ENCODE measurements around the gene LRRTM4. TPM values are rescaled to one million over a fixed set of nuclear protein-coding genes. Genes with fewer than 3 reads are reported as not detected.

Gene LRRTM4
- total RNA-seq, 1 donor from 2014 or later: 4.6 TPM

DNA sequence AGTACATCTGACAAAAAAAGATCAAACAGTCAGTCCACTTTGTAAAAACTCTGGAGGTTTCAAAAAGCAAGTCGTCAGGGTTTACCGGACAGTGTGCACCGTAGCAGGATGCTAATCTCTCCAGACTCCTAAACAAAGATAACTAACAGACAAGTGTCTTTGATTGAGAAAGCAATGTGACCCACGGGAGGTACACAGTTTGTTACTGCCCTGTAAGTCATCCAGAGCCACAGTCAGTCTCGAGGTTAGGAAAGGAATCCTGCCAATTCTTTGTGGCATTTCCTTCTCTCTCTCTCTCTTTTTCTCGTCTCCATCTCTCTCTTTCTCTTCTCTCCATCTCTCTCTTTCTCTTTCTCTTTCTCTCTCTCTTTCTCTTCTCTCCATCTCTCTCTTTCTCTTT is 42.8 kb downstream of the LRRTM4 start:
- no peak for DNase-seq (ENCODE audit: low spot score)

DNA sequence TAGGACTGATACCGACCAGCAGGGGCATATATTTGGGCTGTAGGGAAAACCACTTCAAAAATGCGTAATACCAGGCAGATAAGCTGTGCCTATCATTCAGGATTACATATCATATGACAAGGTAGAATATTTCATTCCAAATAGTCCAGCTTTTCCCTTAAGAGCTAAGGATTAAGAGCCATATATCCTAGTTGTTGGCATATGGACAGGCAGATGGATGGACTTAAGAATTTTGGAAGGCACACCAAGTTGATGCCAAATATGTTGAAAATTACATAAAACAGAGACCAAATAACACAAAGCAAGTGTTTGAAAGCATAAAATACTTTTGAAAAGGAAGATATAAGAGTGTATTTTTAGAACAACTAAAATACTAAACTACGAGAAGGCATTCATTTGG is 52.1 kb downstream of the LRRTM4 start:
- DNase-seq (ENCODE audit: low spot score): peak; percentile 65

DNA sequence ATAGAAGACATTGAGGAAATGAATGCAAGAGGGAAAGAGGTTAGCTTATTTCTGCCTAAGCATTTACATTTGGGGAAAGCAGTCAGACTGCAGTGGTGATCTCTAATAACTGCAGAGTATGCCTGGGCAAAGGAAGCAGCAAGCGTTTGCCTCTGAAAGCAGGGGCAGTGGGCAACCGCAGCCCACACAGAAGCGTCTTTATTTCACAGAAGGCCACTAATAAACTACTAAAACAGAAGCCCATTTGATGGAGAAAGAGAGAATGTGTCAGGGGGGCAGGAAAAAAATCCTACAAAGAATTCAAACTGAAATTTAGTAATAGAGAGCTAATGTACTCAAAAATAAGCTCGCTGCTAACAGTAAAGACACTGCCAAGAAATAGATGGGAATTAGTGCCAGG is 53.1 kb downstream of the LRRTM4 start:
- no peak for DNase-seq (ENCODE audit: low spot score)

DNA sequence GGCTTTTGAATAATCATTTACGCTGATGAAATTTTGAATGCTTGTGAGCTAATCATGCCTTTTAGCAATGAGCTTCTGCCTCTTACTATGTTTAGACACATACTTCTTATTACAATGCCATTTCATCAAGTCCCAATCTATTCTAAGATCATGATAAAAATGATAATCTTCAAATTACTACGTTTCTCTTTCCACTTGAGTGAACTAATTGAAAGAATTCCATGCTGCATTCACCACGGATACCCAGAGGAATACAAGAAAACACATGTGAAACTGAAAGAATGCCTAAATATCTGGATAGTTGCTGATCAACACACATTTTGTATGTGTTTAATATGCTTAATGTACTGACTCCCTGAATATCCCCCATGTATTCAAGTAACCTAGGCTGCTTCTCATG is 62.3 kb downstream of the LRRTM4 start:
- DNase-seq (ENCODE audit: low spot score): no peak

DNA sequence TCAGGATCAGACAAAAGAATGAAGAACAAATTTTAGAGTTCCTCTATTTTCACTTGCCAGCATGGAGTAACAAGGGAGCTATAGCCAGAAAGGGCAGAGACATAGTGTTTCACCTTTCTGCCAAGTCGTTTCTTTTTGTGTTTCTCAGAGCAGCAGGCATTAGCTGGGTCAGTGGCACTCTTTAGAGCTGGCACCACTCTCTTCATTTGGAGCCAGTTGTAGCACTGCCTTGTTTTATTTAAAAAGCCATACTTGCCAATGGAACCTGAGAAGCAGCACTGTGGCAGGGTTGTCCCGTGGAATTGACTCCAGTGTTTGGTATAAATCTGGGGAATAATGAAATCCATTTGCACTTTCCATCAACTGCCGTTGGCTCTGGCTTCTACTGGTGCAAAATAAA is 64.0 kb downstream of the LRRTM4 start:
- no peak for DNase-seq (ENCODE audit: low spot score)

DNA sequence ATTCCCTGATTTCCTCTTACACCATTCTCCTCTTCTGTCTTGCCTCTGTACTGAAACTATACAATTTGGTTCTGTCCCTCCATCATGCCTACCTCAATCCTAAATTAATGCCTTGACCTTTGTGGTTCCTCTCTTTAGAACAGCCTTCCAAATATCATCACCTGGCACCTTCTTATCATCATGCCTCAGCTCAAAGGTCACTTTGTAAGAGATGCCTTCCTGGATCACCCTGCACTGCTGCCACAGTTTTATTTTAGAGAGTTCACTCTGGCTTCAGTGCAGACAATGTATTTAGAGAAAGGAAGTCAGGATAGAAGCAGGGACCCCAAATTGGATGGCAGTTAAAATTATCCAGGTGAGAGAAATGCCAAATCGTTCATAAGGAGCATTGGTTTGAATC is 64.5 kb downstream of the LRRTM4 start:
- DNase-seq (ENCODE audit: low spot score): no peak

DNA sequence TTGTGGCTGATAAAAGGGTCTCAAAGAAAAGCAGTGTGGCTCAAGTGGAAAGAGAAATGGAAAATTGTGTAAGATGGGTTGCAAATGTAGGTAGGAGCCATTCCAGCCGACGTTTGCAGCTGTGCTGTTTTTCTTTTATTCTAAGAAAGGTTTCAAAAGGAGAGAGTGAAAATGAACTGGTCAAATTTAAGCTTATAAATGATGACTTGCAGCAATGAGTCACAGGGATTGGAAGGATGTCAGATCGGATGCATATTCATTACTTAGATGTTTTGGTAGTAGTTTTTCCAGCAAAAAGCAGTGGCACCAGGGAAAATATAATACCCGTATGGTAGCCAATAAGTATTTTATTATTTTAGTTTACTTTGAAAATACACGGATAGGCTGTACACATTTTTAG is 79.1 kb downstream of the LRRTM4 start:
- no peak for DNase-seq (ENCODE audit: low spot score)

DNA sequence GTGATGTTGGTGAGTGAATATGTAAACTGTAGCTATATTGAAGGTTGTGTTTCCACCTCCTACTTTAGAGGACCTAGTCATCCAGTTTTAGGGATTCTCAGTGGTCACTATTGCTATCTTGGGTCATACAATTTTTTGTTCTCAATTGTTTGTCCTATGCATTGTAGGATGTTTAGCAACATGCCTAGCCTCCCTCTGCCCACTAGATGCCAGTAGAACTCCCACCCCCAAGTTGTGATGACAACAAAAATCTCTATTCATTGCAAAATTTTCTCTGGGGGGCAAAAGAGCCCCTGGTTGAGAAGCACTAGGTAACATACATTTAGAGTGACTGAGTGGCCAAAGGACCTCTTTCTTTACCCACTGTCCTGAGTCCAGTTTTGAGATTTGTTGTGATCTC is 87.3 kb downstream of the LRRTM4 start:
- no peak for DNase-seq (ENCODE audit: low spot score)

DNA sequence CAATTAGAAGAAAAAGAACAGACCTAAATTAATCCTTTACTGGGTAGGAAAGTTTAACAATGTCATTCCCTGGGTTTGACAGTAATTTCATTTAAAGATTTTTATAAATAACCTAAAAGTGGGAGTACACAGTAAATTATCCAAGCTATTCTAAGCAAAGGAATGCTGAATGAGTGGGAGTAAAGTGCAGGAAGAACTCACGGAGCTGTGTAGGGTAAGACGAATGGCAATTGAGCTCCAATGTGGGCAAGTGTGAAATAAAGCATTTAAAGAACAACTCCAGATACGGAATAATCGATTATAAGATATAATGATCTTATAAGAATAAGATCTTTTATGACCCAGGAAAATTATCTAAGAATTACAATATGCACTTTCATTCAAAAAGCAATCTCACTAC is 93.2 kb downstream of the LRRTM4 start:
- DNase-seq (ENCODE audit: low spot score): no peak

DNA sequence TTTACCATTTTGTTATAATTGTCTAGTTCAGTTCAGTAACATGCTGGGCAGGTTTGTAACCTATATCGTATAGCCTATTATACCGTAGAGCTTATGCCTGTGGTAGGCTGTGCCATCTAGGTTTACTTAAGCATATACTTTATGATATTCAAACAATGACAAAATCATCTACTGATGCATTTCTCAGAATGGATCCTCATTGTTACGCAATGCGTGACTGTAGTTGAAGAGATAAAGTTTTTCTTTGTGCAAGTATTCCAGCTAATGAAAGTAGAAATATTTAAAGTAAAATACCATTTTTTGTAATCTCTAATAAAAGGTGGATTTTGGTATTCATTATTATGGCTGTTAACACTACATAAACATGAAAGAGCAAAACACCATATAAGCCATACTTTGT is 100.2 kb downstream of the LRRTM4 start:
- DNase-seq (ENCODE audit: low spot score): no peak

DNA sequence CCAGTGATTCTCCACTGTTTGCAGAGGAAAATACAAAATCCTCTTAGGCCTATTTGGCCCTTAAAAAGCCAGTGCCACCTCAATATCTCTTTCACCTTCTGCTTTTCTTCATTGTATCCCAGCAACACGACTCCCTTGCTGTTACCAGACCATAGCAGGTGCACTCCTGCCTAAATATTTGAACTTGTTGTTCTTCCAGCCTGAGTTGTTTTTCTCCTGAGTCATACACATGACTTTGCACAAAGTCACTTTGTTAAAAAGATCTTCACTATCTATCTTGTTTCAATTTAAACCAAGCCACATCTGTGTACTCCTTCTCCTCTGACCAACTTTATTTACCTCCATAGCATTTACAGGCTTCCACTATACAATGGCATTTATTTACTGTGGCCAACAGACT is 103.6 kb downstream of the LRRTM4 start:
- DNase-seq (ENCODE audit: low spot score): no peak

DNA sequence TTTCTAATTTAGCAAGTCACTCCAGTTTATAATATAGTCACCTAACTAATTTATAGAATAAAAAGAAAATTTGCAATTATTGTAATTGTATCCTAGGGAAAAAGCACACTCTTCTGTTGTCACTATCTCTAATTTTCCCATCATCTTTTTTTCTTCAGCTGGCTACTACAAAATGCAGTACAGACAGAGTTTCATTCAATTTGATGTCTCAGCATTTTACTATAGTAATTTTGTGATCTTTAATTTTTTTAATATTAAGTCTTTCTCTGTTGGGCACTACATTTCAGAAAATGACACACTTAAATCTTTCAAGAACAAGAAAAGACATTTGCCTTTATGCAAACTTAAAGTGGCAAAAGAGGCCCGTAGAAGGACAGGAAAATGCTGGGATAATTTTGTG is 118.0 kb downstream of the LRRTM4 start:
- no peak for DNase-seq (ENCODE audit: low spot score)

DNA sequence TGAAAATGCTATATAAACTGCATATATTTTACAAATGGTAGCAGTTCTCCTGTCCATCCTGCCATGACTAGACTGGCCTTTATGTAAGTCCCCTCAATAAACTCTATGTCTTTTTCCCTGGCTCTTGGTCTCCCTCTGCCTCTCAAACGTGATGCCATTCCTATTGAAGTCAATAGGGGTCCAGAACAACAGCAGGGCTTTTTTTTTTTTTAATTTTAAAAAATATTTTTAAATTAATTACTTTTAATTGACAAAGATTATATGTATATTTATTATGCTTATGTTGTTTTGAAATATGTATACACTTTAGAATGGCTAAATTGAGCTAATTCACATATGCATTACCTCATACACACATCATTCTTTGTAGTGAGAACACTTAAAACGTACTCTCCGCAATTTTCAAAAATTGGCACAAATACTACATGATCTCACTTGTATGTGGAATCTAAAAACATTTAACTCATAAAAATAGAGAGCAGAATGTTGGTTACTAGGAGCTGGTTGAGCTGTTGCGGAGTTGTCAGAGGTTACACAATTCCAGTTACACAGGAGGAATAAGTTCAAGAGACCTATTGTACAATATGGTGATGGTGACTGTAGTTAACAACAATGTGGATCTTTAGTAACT is 123.1 kb downstream of the LRRTM4 start:
- DNase-seq (ENCODE audit: low spot score): no peak

DNA sequence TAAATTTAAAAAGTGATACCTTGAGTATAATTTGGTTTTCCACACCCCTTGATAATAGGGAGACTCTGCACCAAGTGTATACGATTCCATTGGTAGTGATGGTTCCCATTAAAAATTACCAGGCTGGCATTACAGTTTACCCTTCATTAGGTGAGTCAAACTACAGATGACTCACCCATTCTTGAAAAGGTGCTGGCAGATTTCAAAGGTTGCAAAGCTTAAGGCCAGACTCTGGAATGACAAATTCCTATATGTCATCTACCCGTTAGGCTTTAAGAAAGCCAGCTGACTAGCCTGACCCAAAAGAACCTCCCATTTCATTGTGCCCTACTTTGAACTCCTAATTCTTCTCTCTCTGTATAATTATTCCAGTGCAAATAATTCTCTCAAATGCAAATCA is 124.4 kb downstream of the LRRTM4 start:
- no peak for DNase-seq (ENCODE audit: low spot score)

DNA sequence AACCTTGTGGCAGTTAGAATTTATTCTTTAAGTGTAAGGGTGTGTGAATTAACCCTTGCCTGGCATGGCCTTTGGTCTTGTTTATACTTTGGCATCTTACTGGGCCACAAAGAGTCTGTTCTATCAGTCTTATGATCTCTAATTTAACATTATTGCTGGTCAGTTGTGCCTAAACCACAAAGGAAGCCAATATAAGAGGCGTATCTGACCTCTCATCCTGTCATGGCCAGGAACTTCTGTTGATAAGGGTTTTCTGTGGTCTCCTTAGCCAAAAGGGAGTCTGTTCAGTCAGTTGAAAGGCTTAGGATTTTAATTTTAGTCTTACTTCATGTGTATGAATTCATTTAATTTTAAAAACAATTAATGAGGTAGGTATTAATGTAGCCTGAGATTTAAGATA is 127.2 kb downstream of the LRRTM4 start:
- no peak for DNase-seq (ENCODE audit: low spot score)

DNA sequence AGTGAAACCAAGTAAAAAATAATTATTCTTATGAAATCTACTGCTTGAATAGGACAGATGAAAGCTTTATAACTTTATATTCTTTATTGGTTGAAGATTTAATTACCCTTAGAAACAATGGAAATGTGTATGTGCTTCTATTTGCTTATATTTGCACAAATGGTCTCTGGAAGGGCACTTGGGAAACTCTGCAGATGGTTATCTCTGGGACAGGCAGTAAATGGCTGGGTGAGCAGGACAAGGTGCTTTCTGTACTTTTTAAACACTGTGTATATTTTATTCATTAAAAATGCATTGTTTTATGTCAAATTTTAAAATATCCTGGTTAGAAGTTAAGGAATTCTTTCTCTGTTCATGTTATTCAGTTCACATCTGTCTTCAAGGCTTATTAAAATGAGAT is 131.1 kb downstream of the LRRTM4 start:
- DNase-seq (ENCODE audit: low spot score): no peak

DNA sequence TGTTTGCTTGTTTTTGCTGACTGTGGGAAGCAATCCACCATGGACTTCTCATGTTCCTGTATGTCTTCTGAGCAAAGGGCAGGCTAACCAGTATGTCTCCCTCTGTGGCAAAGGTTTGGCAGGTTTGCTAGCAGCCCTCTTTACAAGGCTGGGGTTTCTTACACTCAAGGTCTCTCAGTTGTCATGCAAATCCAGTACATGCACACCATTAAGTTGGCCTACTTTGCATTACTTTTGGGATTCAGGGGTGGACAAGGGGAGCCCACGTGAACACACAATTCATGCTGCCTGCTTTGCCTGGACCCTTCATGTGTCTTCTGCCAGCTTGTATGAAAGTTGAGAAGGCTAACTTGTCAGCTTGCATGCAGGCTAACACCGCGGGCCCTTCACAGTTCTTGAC is 134.9 kb downstream of the LRRTM4 start:
- DNase-seq (ENCODE audit: low spot score): no peak

DNA sequence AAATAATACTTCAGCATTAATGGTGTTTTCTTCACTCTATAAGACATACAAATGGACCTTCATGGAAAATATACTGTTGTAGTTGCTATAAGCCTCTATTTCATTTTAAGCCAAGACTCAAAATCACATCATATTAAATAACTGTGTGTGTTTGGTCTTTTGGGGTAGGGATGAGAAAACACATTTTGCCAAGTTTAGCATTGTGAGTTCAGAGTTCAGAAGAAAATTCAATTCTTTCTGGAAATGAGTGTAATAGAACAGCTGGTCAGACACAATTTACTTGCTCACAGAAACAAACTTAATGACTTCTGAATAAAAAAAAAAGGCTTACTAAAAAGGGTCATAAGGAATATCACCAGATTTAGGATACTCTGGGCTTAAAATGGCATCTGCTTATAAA is 149.5 kb downstream of the LRRTM4 start:
- DNase-seq (ENCODE audit: low spot score): no peak

DNA sequence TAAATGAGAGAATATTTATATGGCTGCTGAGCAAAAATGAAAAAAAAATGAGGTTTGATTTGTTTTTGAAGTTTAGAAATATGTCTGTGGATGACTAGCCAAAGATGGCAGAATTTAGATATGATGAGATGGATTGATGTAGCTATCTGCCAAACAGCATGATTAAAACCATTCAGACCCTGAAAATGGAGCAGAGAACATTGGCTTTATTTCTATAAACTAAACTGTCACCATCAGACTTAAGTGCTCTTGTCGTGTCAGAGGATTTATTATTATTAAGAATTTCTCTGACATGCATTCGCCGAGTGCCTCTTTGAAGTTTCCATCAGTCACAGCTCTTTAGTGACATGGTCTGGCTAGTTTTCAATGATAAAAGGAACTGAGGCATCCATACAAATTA is 151.7 kb downstream of the LRRTM4 start:
- no peak for DNase-seq (ENCODE audit: low spot score)

DNA sequence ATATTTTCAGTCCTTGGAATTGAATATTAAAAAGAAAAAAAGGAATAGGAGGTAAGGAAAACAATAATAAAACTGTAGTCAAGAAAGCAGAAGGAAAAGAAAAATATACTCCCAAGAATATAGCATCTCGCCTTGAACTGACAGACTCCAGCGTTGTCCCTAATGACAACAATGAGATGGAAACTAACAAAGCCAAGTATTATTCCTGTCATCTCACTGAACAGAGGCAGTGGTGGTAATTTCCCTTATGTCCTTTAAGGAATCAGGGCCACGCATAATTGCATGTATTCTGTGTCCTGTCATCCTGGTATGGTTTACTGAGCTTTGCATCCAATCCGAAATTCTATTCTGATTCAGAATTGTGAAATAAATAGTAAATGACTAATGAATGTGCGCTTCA is 158.9 kb downstream of the LRRTM4 start:
- no peak for DNase-seq (ENCODE audit: low spot score)

DNA sequence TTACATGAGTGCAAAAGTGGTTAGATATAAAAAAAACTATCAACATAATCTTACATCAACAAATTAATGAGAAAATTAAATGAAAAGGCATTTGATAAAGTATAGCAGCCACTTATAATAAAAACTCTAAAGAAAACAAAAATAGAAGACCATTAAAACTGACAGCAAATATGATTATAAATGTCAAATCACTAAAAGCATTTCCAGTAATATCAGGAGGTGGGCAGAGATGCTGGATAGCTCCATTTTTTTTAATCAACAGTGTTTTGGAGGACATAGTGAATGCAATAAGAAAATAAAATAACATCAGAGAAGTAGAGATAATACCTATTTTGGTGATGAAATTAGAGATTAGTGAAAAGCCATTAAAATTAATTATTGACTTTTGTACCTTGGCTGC is 173.4 kb downstream of the LRRTM4 start:
- no peak for DNase-seq (ENCODE audit: low spot score)

DNA sequence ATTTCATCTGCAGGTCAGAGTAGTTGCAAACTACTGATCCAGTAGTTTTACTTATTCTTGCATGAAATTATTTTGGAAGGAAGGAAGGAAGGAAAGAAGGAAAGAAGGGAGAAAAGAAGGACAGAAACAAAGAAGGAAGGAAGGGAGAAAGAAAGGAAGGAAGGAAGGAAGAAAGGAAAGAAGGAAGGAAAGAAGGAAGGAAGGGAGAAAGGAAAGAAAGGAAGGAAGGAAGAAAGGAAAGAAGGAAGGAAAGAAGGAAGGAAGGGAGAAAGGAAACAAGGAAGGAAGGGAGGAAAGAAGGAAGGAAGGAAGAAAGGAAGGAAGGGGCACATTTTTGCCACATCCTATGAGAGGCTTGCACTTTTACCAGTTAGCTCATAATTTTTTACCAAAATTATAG is 186.2 kb downstream of the LRRTM4 start:
- DNase-seq (ENCODE audit: low spot score): no peak

DNA sequence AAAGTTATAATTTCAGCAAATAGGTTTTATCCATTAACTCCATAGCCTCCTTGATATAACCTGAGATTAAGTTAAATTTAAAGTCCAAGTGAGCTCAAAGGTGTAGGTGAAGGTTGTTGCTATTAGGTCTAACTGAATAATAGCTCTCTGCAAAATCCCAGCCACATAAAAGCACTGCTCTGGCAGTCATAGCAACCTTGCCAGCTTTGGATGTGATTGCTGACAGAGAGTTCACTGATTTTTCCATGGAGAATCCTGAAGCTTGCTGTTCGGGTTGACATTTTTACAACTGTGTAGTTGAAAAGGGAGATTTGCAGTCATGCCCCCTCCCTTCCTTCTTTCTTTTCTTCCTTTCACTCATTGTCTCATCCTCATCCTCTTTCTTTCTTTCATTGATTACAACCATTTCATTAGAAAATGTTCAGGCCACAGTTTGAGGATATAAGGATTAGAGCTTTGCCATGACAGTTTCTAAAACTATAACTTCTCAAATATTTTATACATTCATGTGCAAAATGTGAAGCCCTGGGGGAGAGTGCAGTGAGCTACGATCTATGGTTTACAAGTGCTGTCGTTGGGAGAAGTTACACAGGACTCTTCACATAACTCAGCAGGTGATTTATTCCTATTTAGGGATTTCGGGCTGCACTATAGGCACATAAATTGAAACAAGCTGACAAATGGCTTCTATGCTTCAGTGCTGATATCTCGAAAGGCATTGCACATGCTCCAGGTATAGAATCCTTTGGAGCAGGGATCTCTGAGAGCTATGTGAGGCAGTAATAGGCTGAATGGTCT is 193.8 kb downstream of the LRRTM4 start:
- peak; percentile 43 for DNase-seq (ENCODE audit: low spot score)

DNA sequence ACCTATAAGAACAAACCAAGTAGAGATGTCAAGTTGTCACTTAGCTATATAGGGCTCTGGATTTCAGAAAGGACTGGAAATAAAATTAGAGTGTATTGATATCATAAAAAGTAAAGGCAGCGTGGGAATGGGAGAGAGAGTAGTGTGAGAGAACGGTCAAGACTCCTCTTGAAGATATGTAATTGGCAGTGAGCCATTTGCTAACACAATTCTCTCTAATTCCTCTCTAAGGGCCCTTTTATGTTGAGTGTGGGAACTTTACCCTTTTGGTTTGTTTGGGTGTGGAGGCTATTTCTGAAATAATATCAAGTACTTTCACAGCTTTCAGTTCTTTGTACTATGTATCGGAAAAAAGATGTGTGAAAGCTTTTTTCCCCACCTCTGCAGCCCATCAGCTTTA is 196.8 kb downstream of the LRRTM4 start:
- no peak for DNase-seq (ENCODE audit: low spot score)

Measured in umbilical cord (tissue), 2 donors.